Activated naive CD8-positive, alpha-beta T cell treated with anti-CD3 and anti-CD28 coated beads, Interleukin-2, amount 50 U/mL, for 24 hours (primary cell): ENCODE data around the gene CALML6.

ENCODE experiments used
- ATAC-seq: fragments of 150-1000 bp; cut with Tn5 transposase; one replicate; pipeline ENCODE4 v1.10.0; 2021
- DNase-seq: peaks from one replicate; pipeline ENCODE4 v3.0.0; 2021
- H3K27ac Mint-ChIP-seq: one replicate; pipeline ENCODE4 v1.8.0; 2021; ENCODE audit warnings: mild to moderate bottlenecking, mixed read lengths
- H3K27me3 Mint-ChIP-seq: one replicate; pipeline ENCODE4 v1.8.0; 2021; ENCODE audit warnings: mixed read lengths
- H3K36me3 Mint-ChIP-seq: one replicate; pipeline ENCODE4 v1.8.0; 2021; ENCODE audit warnings: low read depth, mixed read lengths
- H3K4me1 Mint-ChIP-seq: one replicate; pipeline ENCODE4 v1.8.0; 2021; ENCODE audit warnings: mixed read lengths
- H3K4me3 Mint-ChIP-seq: one replicate; pipeline ENCODE4 v1.8.0; 2021; ENCODE audit warnings: mild to moderate bottlenecking, moderate library complexity, mixed read lengths
- H3K9me3 Mint-ChIP-seq: one replicate; pipeline ENCODE4 v1.8.0; 2021; ENCODE audit warnings: mixed read lengths

CALML6 gene

GRCh38 chr1:1898246-1898933, 16.7 kb upstream of the CALML6 start:
- no peak overlapping the region for H3K27ac Mint-ChIP-seq
- no peaks in the 10 kb centered on the region for H3K9me3 Mint-ChIP-seq
- no peaks in the 10 kb centered on the region for H3K36me3 Mint-ChIP-seq
- peaks cover 3% of the 10 kb centered on the region for H3K27me3 Mint-ChIP-seq
- H3K4me3 Mint-ChIP-seq, result no peak overlapping the region
- DNase-seq (no peak), ATAC-seq (no peak)
- H3K4me1 Mint-ChIP-seq, result peaks cover 13% of the 10 kb centered on the region

- no peak overlapping the region for H3K27ac Mint-ChIP-seq
- H3K9me3 Mint-ChIP-seq, result no peaks in the 10 kb centered on the region
- H3K4me1 Mint-ChIP-seq, result peaks cover 12% of the 10 kb centered on the region
- no peak overlapping the region for H3K4me3 Mint-ChIP-seq
- no peaks in the 10 kb centered on the region for H3K36me3 Mint-ChIP-seq
- DNase-seq (no peak), ATAC-seq (peak; percentile 11)
- H3K27me3 Mint-ChIP-seq, result peaks cover 3% of the 10 kb centered on the region
Measured at GRCh38 chr1:1899266-1899966, 15.6 kb upstream of the CALML6 start.

- Mint-ChIP-seq H3K4me1 (peaks cover 7% of the 10 kb centered on the region), H3K27me3 (peaks cover 3% of the 10 kb centered on the region), H3K4me3 (no peak overlapping the region), H3K9me3 (no peaks in the 10 kb centered on the region), H3K27ac (no peak overlapping the region), H3K36me3 (no peaks in the 10 kb centered on the region)
- DNase-seq (no peak), ATAC-seq (no peak)
Measured at GRCh38 chr1:1899967-1900327, 15.1 kb upstream of the CALML6 start.

GRCh38 chr1:1900883-1901640, 14.0 kb upstream of the CALML6 start:
- peaks cover 1% of the 10 kb centered on the region for H3K27me3 Mint-ChIP-seq
- no peak for DNase-seq
- ATAC-seq, result no peak
- no peaks in the 10 kb centered on the region for H3K9me3 Mint-ChIP-seq
- H3K4me3 Mint-ChIP-seq, result no peak overlapping the region
- H3K36me3 Mint-ChIP-seq, result no peaks in the 10 kb centered on the region
- H3K4me1 Mint-ChIP-seq, result peaks cover 4% of the 10 kb centered on the region
- H3K27ac Mint-ChIP-seq, result no peak overlapping the region

- peaks cover 10% of the 10 kb centered on the region for H3K4me1 Mint-ChIP-seq
Measured at GRCh38 chr1:1901641-1902294, 13.3 kb upstream of the CALML6 start.

GRCh38 chr1:1903224-1903623, 11.8 kb upstream of the CALML6 start:
- no peak overlapping the region for H3K4me3 Mint-ChIP-seq
- H3K36me3 Mint-ChIP-seq, result no peaks in the 10 kb centered on the region

More at GRCh38 chr1:1901641-1902294, 13.3 kb upstream of the CALML6 start:
- ATAC-seq (no peak), DNase-seq (no peak)
- H3K27me3 Mint-ChIP-seq, result no peaks in the 10 kb centered on the region
- no peak overlapping the region for H3K4me3 Mint-ChIP-seq
- H3K27ac Mint-ChIP-seq, result no peak overlapping the region
- H3K36me3 Mint-ChIP-seq, result no peaks in the 10 kb centered on the region
- H3K9me3 Mint-ChIP-seq, result no peaks in the 10 kb centered on the region

GRCh38 chr1:1906185-1907097, 8.6 kb upstream of the CALML6 start:
- peaks cover 17% of the 10 kb centered on the region for H3K4me1 Mint-ChIP-seq
- H3K27me3 Mint-ChIP-seq, result no peaks in the 10 kb centered on the region
- H3K9me3 Mint-ChIP-seq, result no peaks in the 10 kb centered on the region
- peak; percentile 53 for ATAC-seq
- H3K4me3 Mint-ChIP-seq, result peak overlapping the region; percentile 3
- peak overlapping the region; percentile 25 for H3K27ac Mint-ChIP-seq
- no peaks in the 10 kb centered on the region for H3K36me3 Mint-ChIP-seq
- DNase-seq, result peak; percentile 79

More at GRCh38 chr1:1903224-1903623, 11.8 kb upstream of the CALML6 start:
- DNase-seq, result no peak
- no peak for ATAC-seq
- H3K27me3 Mint-ChIP-seq, result no peaks in the 10 kb centered on the region
- H3K4me1 Mint-ChIP-seq, result peaks cover 13% of the 10 kb centered on the region
- H3K27ac Mint-ChIP-seq, result no peak overlapping the region
- no peaks in the 10 kb centered on the region for H3K9me3 Mint-ChIP-seq

GRCh38 chr1:1907098-1907736, 7.8 kb upstream of the CALML6 start:
- H3K4me3 Mint-ChIP-seq, result no peak overlapping the region
- no peak for ATAC-seq

GRCh38 chr1:1908506-1908791, 6.6 kb upstream of the CALML6 start:
- Mint-ChIP-seq H3K4me1 (peaks cover 17% of the 10 kb centered on the region), H3K27me3 (no peaks in the 10 kb centered on the region), H3K36me3 (no peaks in the 10 kb centered on the region), H3K27ac (no peak overlapping the region), H3K4me3 (peak overlapping the region; percentile 63), H3K9me3 (no peaks in the 10 kb centered on the region)
- ATAC-seq (no peak), DNase-seq (no peak)

More at GRCh38 chr1:1907098-1907736, 7.8 kb upstream of the CALML6 start:
- Mint-ChIP-seq H3K36me3 (no peaks in the 10 kb centered on the region), H3K27ac (no peak overlapping the region), H3K9me3 (no peaks in the 10 kb centered on the region), H3K27me3 (no peaks in the 10 kb centered on the region), H3K4me1 (peaks cover 17% of the 10 kb centered on the region)
- DNase-seq, result no peak

GRCh38 chr1:1910033-1910465, 5.0 kb upstream of the CALML6 start:
- H3K4me3 Mint-ChIP-seq, result peak overlapping the region; percentile 78
- peak overlapping the region; percentile 65 for H3K27ac Mint-ChIP-seq
- H3K9me3 Mint-ChIP-seq, result no peaks in the 10 kb centered on the region
- ATAC-seq (no peak), DNase-seq (no peak)
- no peaks in the 10 kb centered on the region for H3K36me3 Mint-ChIP-seq
- H3K4me1 Mint-ChIP-seq, result peaks cover 17% of the 10 kb centered on the region
- H3K27me3 Mint-ChIP-seq, result no peaks in the 10 kb centered on the region

- H3K4me1 Mint-ChIP-seq, result peaks cover 17% of the 10 kb centered on the region
- ATAC-seq (no peak), DNase-seq (no peak)
- H3K9me3 Mint-ChIP-seq, result no peaks in the 10 kb centered on the region
- H3K36me3 Mint-ChIP-seq, result no peaks in the 10 kb centered on the region
- no peaks in the 10 kb centered on the region for H3K27me3 Mint-ChIP-seq
- no peak overlapping the region for H3K27ac Mint-ChIP-seq
- H3K4me3 Mint-ChIP-seq, result peak overlapping the region; percentile 78
Measured at GRCh38 chr1:1910651-1911331, 4.3 kb upstream of the CALML6 start.

GRCh38 chr1:1911350-1912041, 3.6 kb upstream of the CALML6 start:
- no peak for ATAC-seq
- Mint-ChIP-seq H3K4me1 (peaks cover 11% of the 10 kb centered on the region), H3K4me3 (peak overlapping the region; percentile 24), H3K9me3 (no peaks in the 10 kb centered on the region), H3K27ac (no peak overlapping the region), H3K36me3 (no peaks in the 10 kb centered on the region), H3K27me3 (no peaks in the 10 kb centered on the region)
- DNase-seq, result no peak
